ENCODE results near the gene STPG4. TPM values are rescaled to one million over a fixed set of nuclear protein-coding genes. Genes with fewer than 3 reads are reported as not detected.
A peak's percentile ranks its signal among the peaks of the same experiment; 100 is the strongest.

The STPG4 gene
- total RNA-seq, 4 donors from 2014 or later: 1.7 to 5.8 TPM; not detected in 2

- no peak overlapping the region for H3K4me3 ChIP-seq
- peaks cover 0 to 47% (median 5%) of the 10 kb centered on the region in 4 donors for H3K4me1 ChIP-seq
- H3K27me3 ChIP-seq: no peaks in the 10 kb centered on the region
- no peak for DNase-seq
- TF ChIP-seq CTCF (IDR thresholded peaks at IDR 0.05) (no peak), POLR2A (IDR thresholded peaks at IDR 0.05) (no peak)
- H3K36me3 ChIP-seq: peaks cover 0 to 13% (median 0%) of the 10 kb centered on the region in 3 donors
- H3K9me3 ChIP-seq: no peaks in the 10 kb centered on the region
- peak overlapping the region in 3 of 4 donors; percentile 55 to 78 (median 57) for H3K27ac ChIP-seq
Observed at GRCh38 chr2:47039489-47039870, 115.6 kb downstream of the STPG4 start.

- no peak for TF ChIP-seq POLR2A (IDR thresholded peaks at IDR 0.05)
- no peak for TF ChIP-seq CTCF (IDR thresholded peaks at IDR 0.05)
- peak overlapping the region in 2 of 4 donors; percentile 16 to 78 for H3K27ac ChIP-seq
Observed at GRCh38 chr2:47038656-47039488, 116.2 kb downstream of the STPG4 start.

GRCh38 chr2:47037678-47038077, 117.4 kb downstream of the STPG4 start:
- Histone ChIP-seq H3K36me3 (peaks cover 0 to 10% (median 0%) of the 10 kb centered on the region in 3 donors), H3K27ac (no peak overlapping the region), H3K9me3 (no peaks in the 10 kb centered on the region), H3K4me3 (no peak overlapping the region), H3K4me1 (peaks cover 0 to 56% (median 8%) of the 10 kb centered on the region in 4 donors), H3K27me3 (no peaks in the 10 kb centered on the region)
- no peak for DNase-seq
- no peak for TF ChIP-seq POLR2A (IDR thresholded peaks at IDR 0.05)
- TF ChIP-seq CTCF (IDR thresholded peaks at IDR 0.05): no peak

More at GRCh38 chr2:47038656-47039488, 116.2 kb downstream of the STPG4 start:
- no peaks in the 10 kb centered on the region for H3K27me3 ChIP-seq
- no peak for DNase-seq
- H3K4me1 ChIP-seq: peaks cover 0 to 51% (median 6%) of the 10 kb centered on the region in 4 donors
- no peaks in the 10 kb centered on the region for H3K9me3 ChIP-seq
- H3K4me3 ChIP-seq: no peak overlapping the region
- H3K36me3 ChIP-seq: peaks cover 0 to 10% (median 0%) of the 10 kb centered on the region in 3 donors

Other genes with a start within 250 kb of the STPG4 start
- 10 to 100 TPM; 21.5 to 60.4 (median 49.2) TPM for gene MCFD2, start 239.5 kb downstream of the STPG4 start, total RNA-seq
- gene TTC7A, start 214.1 kb downstream of the STPG4 start, total RNA-seq: 100 to 1,000 TPM in 3 of 4 donors, 10 to 100 TPM in 1; 98.3 to 162 (median 122) TPM
- 100 to 1,000 TPM; 354 to 708 (median 548) TPM for gene CALM2, start 21.2 kb upstream of the STPG4 start, total RNA-seq
- 100 to 1,000 TPM in 3 of 4 donors, 10 to 100 TPM in 1; 62.7 to 969 (median 724) TPM for gene EPCAM, start 214.0 kb upstream of the STPG4 start, total RNA-seq
- 10 to 100 TPM in 1 of 4 donors, 1 to 10 TPM in 3; 5.8 to 23.1 (median 9.2) TPM for gene MSH2, start 247.8 kb upstream of the STPG4 start, total RNA-seq

Data from Peyer's patch (tissue), 4 donors.